GM18951 (cell line): ENCODE measurements around the gene PGA3.
A peak's percentile ranks its signal among the peaks of the same experiment; 100 is the strongest.
"Not testable (repeated sequence)": the region's sequence is repeated elsewhere in the genome, so short reads cannot be mapped to it uniquely, and the experiment has no call there.

Experiments used
- POLR2A ChIP-seq: IDR thresholded peaks from 4 replicates; pipeline ENCODE4 v1.6.1; 2011; ENCODE audit warnings: mild to moderate bottlenecking; ENCODE audit not compliant: insufficient read length, insufficient read depth; ENCODE audit errors: extremely low read depth
- in situ Hi-C: fragments of 300-500 bp; cut with MboI; formaldehyde crosslinking; loops from one replicate; pipeline ENCODE4 v1.12.0; 2022; ENCODE audit warnings: low sequenced_read_pairs, mixed read lengths, inconsistent platforms; ENCODE audit not compliant: unreplicated experiment

The PGA3 gene

DNA sequence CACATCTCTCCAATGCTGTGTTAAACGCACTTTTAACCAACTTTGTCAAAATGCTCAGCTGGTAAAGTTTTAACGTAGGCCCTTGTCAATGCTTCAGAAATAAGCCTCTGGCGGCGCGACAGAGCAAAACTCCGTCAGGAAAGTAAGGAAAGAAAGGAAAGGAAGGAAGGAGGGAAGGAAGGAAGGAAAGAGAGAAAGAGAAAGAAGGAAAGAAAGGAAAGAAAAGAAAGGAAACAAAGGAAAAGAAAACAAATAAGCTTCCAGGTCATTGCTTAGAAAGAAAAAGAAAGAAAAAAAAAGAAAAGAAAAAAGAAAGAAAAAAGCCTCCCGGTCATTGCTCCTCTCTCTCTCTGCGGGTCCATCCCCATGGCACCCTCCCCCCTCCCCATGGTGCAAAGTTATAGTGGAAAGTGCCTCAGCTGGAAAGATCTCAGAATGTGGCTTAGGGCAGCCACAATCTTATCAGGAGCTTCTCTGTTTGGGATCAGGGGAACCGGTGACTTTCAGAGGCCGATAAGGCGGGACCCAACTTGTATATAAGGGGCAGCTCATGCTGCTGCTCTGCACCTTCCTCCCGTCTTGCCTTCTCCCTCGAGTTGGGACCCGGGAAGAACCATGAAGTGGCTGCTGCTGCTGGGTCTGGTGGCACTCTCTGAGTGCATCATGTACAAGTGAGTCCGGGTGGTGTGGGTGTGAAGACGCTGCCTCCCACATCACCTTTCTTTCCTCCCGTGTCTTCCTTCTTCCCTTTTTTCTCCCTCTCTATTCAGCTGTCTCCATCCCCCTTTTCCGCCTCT lies at the start of gene PGA3:
Gene PGA3, plus strand, starts transcription at position 566 of the 797 bp plus-strand sequence. Its CDS starts 50 bp downstream, at position 616.
- in situ Hi-C loops: not testable (repeated sequence)

DNA sequence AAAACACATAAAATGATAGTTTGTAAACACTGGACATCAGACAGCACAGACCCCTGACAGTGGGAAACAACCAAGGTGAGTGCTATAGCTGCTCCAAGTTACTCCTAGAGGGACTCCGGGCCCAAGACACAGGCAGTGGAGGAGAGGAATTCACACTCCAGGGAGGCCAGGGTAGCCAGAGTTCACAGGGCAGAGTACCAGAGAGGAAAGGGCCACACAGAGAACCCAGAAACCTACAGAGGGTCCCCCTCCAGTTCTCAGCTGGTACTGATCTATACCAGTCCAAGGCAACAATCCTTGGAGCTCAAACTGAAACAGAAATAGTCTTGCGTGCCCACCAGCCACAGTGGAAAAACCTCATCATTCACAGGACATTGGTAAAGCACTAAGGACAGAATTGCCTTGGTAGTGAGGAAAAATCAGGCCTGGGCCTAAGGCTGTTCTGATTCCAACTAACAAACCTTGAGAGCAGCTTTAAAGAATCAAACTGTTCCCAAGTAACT lies 49.7 kb upstream of the PGA3 start:
- in situ Hi-C loops: no loop called here
- TF ChIP-seq POLR2A: no peak

DNA sequence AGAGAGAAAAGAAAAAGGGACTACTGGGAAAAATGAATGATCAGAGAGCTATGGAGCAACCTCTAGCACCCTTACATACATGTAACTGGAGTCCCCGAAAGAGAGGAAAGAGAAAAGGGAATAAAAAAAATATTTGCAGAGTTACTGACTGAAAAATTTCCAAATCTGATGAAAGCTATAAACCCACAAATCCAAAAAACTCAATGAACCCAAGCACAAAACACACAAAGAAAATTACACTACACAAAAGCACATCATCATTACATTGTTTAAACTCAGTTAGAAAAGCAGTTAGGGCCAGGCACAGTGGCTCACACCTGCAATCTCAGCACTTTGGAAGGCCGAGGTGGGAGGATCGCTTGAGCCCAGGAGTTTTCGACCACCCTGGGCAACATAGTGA lies 48.8 kb upstream of the PGA3 start:
- in situ Hi-C loops: no loop called here

DNA sequence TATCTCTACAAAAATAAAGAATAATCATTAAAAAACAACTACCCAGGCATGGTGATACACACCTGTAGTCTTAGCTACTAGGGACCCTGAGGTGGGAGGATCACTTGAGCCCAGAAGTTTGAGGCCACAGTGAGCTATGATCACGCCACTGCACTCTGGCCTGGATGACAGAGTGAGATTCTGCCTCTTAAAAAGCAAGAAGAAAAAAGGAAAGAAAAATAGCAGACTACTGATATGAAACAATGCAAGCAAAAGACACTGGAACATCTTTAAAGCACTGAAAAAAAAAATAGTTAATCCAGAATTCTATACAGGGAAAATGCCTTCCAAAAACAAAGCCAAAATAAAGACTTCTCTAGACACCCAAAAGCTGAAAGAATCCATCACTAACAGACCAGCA lies 48.0 kb upstream of the PGA3 start:
- in situ Hi-C loops: no loop called here
- no peak for TF ChIP-seq POLR2A

More for the DNA sequence above, 48.8 kb upstream of the PGA3 start:
- no peak for TF ChIP-seq POLR2A

DNA sequence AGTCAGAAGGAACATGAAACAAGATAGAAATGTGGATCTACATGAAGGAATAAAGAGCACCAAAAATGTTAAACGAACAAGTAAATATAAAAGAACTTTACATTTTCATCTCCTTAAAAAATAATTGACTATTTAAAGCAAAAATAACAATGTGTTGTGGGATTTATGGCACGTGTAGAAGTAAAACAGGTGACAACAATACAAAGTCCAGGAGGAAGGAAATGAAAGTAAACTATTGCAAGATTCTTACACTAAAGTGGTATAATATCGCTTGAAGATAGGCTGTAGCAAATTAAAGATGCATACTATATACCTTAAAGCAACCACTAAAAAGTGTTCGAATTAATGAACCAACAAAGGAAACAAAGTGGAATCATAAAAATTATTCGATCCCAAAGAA lies 47.6 kb upstream of the PGA3 start:
- in situ Hi-C loops: no loop called here
- no peak for TF ChIP-seq POLR2A

DNA sequence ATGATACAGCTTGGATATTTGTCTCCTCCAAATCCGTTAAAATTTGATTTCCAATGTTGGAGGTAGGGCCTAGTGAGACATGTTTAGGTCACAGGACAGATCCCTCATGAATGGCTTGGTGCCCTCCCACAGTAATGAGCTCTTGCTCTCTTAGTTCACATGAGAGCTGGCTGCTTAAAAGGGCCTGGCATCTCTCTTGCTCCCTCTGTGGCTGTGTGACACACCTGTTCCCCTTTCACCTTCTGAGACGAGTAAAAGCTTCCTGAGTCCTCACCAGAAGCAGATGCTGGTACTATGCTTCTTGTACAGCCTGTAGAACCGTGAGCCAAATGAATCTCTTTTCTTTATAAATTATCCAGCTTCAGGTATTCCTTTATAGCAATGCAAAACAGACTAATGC lies 45.6 kb upstream of the PGA3 start:
- in situ Hi-C loops: no loop called here
- TF ChIP-seq POLR2A: no peak

DNA sequence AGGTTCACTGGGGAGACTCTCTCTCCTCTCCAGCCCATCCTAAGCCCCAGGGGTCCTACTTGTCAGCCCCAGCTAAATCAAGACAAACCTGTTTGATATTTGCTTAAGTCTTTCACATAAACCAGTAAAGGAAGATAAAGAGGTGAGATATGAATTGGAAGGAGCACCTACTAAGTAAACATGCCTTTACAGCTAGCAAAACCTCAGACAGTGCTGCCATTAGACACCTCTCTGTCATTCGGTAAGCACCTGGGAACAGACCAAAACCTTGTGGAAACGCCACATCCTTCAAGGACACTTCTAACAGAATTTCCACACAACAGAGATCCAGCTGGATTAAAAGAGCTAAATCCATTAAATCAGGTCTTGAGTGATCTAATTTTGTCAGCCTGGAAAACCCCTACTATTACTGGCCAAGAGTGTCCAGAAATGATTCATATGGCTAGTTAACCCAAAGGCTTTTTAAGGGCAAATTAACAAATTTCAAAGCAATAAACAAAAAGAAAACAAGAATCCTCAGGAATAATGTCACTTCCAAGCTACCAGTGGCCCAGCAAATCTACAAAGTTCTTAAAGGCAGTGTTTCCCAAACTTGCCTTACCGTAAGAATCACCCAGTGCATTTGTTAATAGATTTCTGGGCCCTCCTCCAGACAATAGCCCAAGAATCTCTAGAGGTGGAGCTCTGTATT lies 44.5 kb upstream of the PGA3 start:
- TF ChIP-seq POLR2A: no peak
- in situ Hi-C loops: no loop called here

DNA sequence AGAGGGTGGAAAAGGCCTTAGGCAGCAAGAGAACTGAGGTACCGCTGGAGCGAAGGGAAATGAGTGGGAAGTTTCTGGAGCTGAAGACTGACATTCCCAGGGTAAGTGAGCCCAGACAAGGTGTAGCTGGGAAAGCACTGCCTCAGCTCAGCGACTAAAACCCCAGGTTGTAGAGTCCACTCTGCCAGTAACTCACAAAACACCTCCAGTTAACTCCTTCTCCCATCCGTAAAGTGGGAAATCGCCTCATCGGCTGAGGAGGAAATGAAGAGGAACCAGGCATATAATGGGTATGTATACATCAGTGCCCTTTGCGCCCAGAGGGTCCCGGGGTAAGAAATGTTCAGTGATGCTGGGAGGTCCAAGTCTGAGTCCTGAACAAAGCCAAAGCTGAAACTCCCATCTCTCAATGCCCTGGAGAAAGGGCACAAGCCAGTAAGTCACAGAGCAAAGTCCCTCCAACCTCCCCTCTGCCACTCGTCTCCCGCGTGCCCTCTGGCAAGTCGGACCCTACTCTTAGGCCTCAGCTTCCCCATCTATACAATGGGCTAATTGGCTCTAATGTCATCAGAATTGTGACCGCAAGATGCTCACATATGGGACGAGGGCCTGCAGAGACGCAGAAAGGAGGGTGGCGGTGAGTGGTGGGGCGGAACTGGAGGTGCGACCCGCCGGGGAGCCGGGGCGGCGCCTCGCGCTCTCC lies 42.7 kb upstream of the PGA3 start:
- in situ Hi-C loops: no loop called here
- TF ChIP-seq POLR2A: peak; percentile 63

DNA sequence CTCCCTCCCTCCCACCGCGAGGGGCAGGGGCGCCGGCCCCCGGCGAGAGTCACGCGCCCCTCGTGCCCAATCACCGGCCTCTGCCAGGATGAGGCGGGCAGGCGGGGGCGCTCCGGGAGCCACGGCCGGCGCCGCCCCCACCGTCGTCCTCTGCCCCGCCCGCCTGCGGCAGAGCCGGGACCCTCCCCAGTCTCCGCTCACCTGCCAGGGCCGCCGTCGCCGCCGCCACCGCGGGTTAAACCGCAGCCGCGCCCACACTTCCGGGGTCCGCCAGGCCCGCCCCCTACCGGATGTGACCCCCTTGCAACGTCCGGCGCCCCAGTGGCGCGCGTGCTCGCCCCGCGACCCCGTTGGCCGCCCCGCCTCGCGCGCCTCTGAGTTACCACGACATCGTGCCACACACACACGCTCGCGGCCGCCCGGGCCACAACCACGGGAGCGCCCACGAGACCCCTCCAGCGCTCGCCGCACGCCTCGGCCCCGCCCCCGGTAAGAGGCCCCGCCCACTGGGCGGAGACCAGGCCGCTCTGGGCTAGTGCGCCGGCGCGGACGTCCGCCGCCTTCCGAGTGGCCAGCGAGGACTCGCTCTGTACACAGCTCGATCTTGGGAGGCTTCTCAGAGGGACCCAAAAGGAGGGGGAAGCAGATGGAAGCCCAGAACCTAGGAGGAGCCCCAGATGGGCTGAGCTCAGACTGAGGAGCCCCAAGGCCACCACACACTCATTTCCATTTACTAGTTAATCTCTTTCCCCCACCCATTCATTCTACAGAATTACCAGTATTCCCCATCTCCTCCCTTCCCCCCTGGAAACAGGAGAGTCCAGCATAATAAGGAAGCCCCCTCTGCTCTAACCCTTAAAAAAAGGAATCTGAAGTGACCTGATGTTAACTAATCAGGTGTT lies 41.9 kb upstream of the PGA3 start, which contains the start of gene VPS37C:
Gene VPS37C, minus strand, starts transcription at position 237 of the 902 bp plus-strand sequence. CDS start 22,597 bp downstream, outside the sequence.
- peak; percentile 87 for TF ChIP-seq POLR2A
- in situ Hi-C loops: no loop called here

DNA sequence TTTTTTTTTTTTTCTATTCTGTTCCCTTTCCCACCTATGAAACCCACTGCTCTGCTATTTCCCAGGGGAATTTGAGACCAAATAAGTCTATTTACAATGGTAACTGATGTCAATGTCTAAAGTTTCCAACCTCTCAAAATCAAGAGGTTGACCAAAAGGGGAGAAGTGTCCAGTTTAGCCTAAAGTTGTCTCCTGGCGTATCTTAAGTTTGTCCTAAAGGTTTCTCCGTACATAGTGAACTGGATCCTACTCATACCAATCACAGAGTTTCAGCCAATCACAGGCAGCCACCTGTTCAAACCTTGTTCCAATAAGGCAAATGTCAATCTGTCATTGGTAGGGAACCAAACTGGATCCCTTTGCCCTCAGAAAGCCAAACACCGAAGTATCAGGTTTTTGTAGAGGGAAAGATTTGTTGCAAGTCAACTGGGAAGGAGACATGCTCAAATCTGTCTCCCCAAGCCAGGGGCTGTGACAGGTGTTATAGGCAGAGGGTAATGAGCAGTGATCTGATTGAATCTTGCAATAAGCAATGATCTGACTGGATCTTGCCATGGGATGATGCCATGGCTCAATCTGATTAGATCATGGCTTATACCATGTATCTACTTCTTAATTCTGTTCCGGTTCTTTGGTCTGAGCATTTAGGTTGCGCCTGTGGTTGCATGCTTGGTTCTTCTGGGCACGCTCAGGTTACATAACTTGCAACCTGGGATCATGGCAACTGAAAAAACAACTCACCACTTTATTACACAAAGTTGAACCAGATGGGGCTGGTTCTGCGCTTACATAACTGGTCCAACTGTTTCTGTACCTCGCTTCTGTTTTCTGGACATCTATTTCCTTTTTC lies 41.0 kb upstream of the PGA3 start:
- in situ Hi-C loops: no loop called here
- TF ChIP-seq POLR2A: no peak

DNA sequence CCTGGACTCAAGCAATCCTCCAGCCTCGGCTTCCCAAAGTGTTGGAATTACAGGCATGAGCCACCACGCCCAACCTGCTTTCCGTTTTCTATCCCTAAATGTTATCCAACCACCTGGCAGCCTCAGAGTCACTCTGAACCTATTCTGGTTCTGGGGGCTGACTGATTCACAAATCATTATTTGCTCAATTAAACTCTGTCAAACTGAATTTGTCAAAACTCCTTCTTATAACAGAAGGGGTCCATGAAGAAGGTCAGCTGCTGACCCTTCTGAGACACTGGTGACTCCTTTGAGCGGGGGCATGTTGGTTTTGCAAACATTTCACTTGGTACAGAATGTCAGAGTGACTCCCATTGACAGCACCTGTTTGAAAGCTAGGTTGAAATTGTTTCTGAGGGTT lies 40.3 kb upstream of the PGA3 start:
- in situ Hi-C loops: no loop called here
- TF ChIP-seq POLR2A: no peak
